GM12872 (cell line): Measurements from ENCODE around the gene SPDYE6.
A peak's percentile ranks its signal among the peaks of the same experiment; 100 is the strongest.
"Not testable (repeated sequence)": the region's sequence is repeated elsewhere in the genome, so short reads cannot be mapped to it uniquely, and the experiment has no call there.

Experiments
- CTCF ChIP-seq: IDR thresholded peaks from 3 replicates; pipeline ENCODE4 v1.5.1; 2011; ENCODE audit warnings: low read depth, mild to moderate bottlenecking, low read length, moderate library complexity; ENCODE audit not compliant: insufficient read depth

Gene SPDYE6

GRCh38 chr7:102356344-102356743, at the start of gene SPDYE6:
Gene SPDYE6 (minus strand): TSS chr7:102356444. CDS start chr7:102356023, 421 bp downstream.
- TF ChIP-seq CTCF = not testable (repeated sequence)

DNA sequence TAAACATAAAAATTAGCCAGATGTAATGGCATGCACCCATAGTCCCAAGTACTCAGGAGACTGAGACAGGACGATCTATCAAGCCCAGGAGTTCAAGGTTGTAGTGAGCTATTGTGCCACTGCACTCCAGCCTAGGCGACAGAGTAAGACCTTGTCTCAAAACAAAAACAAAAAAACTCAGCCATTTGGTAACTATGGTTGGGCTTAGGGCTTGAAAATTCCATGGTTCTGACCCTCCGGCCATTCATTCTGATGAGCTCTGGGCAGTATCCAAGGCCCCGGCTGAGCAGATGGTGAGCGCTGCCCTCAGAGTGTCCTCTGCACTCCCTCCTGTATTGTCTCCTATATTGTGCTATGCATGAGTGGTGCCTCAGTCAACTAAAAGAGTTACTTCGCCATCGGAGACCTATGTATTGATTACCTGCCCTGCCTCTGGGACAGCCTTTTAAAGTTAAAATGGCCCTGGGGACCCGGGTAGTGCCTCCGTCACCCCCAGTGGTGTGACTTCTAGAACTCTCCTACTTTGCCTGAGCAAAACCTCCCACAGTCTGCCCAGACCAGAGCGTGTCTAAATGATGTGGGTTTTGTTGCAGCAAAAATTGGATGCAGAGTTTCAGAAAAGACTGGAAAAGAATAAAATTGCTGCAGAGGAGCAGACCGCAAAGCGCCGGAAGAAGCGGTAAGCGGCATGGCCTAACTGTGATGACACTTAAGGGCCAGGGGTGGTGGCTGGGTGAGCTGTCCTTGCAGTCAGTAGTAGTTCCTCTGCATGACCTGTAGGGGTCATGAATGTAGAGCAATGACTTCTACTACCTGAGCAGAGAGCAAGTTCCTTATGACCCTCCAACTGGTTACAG, 48.0 kb upstream of the SPDYE6 start:
- TF ChIP-seq CTCF = peak; percentile 91

GRCh38 chr7:102403563-102403962, 47.3 kb upstream of the SPDYE6 start:
- TF ChIP-seq CTCF = no peak

DNA sequence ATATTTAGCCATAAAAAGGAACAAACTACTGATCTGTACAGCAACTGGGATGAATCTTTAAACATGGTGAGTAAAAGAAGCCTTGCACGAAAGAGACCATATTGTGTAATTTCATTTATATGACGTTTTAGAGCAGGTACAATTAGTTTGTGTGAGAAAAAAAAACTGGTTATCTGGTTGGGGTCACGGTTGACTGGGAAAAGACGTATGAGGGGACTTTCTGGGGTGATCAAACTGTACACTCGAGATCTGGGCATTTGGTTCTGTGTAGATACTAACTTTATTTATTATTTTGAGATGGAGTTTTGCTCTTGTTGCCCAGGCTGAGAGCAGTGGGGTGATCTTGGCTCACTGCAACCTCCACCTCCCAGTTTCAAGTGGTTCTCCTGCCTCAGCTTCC, 44.1 kb upstream of the SPDYE6 start:
- no peak for TF ChIP-seq CTCF

GRCh38 chr7:102398543-102398942, 42.3 kb upstream of the SPDYE6 start:
- TF ChIP-seq CTCF = no peak

GRCh38 chr7:102396710-102397019, 40.4 kb upstream of the SPDYE6 start:
- TF ChIP-seq CTCF = no peak

GRCh38 chr7:102395873-102396709, 39.8 kb upstream of the SPDYE6 start, which contains the start of gene PRKRIP1:
Gene PRKRIP1 (plus strand): TSS chr7:102396363. CDS start chr7:102396412, 49 bp downstream.
- no peak for TF ChIP-seq CTCF
